DOHH2 (cell line): ENCODE measurements around the gene ASMTL.

ENCODE experiments used
- CTCF ChIP-seq: fragments of 200-600 bp; sonication (generic); IDR thresholded peaks from one replicate; pipeline ENCODE4 v1.5.1; 2014; ENCODE audit warnings: antibody characterized with exemption, mild to moderate bottlenecking, low read depth, low read length; ENCODE audit not compliant: poor library complexity, severe bottlenecking
- EZH2phosphoT487 ChIP-seq: fragments of 200-600 bp; sonication (generic); IDR thresholded peaks from 2 replicates; pipeline ENCODE4 v1.6.1; 2017; ENCODE audit warnings: borderline replicate concordance, mild to moderate bottlenecking, antibody characterized with exemption, low read length, moderate library complexity, mixed read lengths

- TF ChIP-seq CTCF, result no peak
- no peak for TF ChIP-seq EZH2phosphoT487
Observed at GRCh38 chrX:1500701-1501624, 48.3 kb upstream of the ASMTL start.
